Smooth muscle cell (in vitro differentiated cells): ENCODE measurements around the gene HSPB1. TPM values are rescaled to one million over a fixed set of nuclear protein-coding genes. Genes with fewer than 3 reads are reported as not detected.

Source experiments
- DNase-seq: peaks from one replicate; lab custom pipeline; 2025; ENCODE audit not compliant: unreplicated experiment; lab: John Stamatoyannopoulos, UW
- H2AFZ ChIP-seq: fragments of 200-600 bp; sonication (generic); 2 replicates; pipeline ENCODE4 v1.6.0; 2016; ENCODE audit warnings: antibody characterized with exemption, low read depth, mild to moderate bottlenecking
- H3F3A ChIP-seq: fragments of 200-600 bp; sonication (generic); 2 replicates; pipeline ENCODE4 v1.6.0; 2017; ENCODE audit warnings: antibody characterized with exemption, low read depth
- H3K27ac ChIP-seq: fragments of 200-600 bp; sonication (generic); 2 replicates; pipeline ENCODE4 v1.5.1; 2016; ENCODE audit warnings: low read depth, mild to moderate bottlenecking
- H3K27me3 ChIP-seq: fragments of 200-600 bp; sonication (generic); 2 replicates; pipeline ENCODE4 v1.6.1; 2016; ENCODE audit warnings: low read depth, mild to moderate bottlenecking
- H3K36me3 ChIP-seq: fragments of 200-600 bp; sonication (generic); 2 replicates; pipeline ENCODE4 v1.5.1; 2016; ENCODE audit warnings: low read depth
- H3K4me1 ChIP-seq: fragments of 200-600 bp; sonication (generic); 2 replicates; pipeline ENCODE4 v1.5.1; 2016; ENCODE audit warnings: low read depth
- H3K4me2 ChIP-seq: fragments of 200-600 bp; sonication (generic); 2 replicates; pipeline ENCODE4 v1.6.0; 2016; ENCODE audit warnings: mild to moderate bottlenecking
- H3K4me3 ChIP-seq: fragments of 200-600 bp; sonication (generic); 2 replicates; pipeline ENCODE4 v1.5.1; 2016; ENCODE audit warnings: mild to moderate bottlenecking
- H3K79me2 ChIP-seq: fragments of 200-600 bp; sonication (generic); 2 replicates; pipeline ENCODE4 v1.6.0; 2016; ENCODE audit warnings: low read depth, mild to moderate bottlenecking
- H3K9ac ChIP-seq: fragments of 200-600 bp; sonication (generic); 2 replicates; pipeline ENCODE4 v1.6.0; 2016; ENCODE audit warnings: low read depth
- H3K9me3 ChIP-seq: fragments of 200-600 bp; sonication (generic); replicated peaks from 2 replicates; pipeline ENCODE4 v1.5.1; 2016; ENCODE audit warnings: low read depth
- H4K20me1 ChIP-seq: fragments of 200-600 bp; sonication (generic); 2 replicates; pipeline ENCODE4 v1.6.0; 2016; ENCODE audit warnings: low read depth
- WGBS: methylation state at CpG from one replicate; pipeline ENCODE4 v1.1.7; 2016; ENCODE audit warnings: low lambda C conversion rate; 5-methylcytosine and 5-hydroxymethylcytosine counted together
- polyA plus RNA-seq: library from polyadenylated mRNA; unstranded; fragments of >200 nt; fragmentation: Nextera tagmentation; extraction: Ambion mirVana; gene quantifications from 2 replicates; pipeline ENCODE4 v1.2.1, GENCODE V29; 2016
- total RNA-seq: library from RNA; depleted of rRNA; stranded (reverse); fragments of >200 nt; gene quantifications from 2 replicates; pipeline ENCODE4 v1.2.3, GENCODE V29; 2014
- TF ChIP-seq, protein P1 (sequence below): fragments of 200-600 bp; sonication (generic); IDR thresholded peaks from 2 replicates; pipeline ENCODE4 v1.5.1; 2017; ENCODE audit warnings: borderline replicate concordance, mild to moderate bottlenecking, antibody characterized with exemption; ENCODE audit not compliant: insufficient read depth, poor library complexity, severe bottlenecking

The HSPB1 gene
- total and polyA plus RNA-seq, 2 experiments from 2014 or later: 484 to 1,842 TPM

DNA sequence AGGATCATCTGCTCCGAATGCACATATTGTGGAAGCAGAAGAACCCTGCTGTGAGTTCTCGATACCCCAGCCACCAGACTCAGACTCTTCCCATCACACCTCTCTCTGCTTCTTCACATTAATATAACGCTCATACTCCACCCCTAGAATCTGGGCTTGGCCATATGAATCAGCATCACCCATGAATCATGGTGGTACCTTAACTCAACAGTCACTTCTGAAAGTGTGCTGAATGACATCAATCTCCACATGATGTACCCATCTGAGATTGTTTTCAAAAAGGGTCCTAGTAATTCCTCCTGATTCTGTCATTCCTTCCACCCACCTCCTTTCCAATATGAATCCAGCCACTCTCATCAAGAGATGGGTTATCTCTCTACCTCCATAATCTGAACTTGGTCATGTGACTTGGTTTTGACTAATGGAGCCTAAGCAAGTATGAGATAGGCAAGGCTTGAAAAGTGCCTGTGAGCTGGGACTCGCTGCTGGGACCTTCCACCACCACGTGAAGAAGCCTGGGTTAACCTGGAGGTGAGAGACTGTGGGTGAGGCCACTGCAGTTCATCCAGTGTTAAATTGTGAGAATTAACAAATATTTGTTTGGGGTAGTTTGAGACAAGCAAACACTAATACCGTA, 40.9 kb downstream of the HSPB1 start:
- H3K4me1 ChIP-seq: no peaks in the 10 kb centered on the region
- H3K4me3 ChIP-seq: no peak overlapping the region
- TF ChIP-seq, protein P1, sequence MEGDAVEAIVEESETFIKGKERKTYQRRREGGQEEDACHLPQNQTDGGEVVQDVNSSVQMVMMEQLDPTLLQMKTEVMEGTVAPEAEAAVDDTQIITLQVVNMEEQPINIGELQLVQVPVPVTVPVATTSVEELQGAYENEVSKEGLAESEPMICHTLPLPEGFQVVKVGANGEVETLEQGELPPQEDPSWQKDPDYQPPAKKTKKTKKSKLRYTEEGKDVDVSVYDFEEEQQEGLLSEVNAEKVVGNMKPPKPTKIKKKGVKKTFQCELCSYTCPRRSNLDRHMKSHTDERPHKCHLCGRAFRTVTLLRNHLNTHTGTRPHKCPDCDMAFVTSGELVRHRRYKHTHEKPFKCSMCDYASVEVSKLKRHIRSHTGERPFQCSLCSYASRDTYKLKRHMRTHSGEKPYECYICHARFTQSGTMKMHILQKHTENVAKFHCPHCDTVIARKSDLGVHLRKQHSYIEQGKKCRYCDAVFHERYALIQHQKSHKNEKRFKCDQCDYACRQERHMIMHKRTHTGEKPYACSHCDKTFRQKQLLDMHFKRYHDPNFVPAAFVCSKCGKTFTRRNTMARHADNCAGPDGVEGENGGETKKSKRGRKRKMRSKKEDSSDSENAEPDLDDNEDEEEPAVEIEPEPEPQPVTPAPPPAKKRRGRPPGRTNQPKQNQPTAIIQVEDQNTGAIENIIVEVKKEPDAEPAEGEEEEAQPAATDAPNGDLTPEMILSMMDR: no peak
- peaks cover 99% of the 10 kb centered on the region for H4K20me1 ChIP-seq
- no peaks in the 10 kb centered on the region for H3K9me3 ChIP-seq
- peaks cover 99% of the 10 kb centered on the region for H3K79me2 ChIP-seq
- H3K36me3 ChIP-seq: peaks cover 6% of the 10 kb centered on the region
- 96% methylated on average over 6 of the region's 6 CpGs for WGBS
- no peak overlapping the region for H2AFZ ChIP-seq
- no peak for DNase-seq
- H3F3A ChIP-seq: peaks cover 6% of the 10 kb centered on the region
- no peak overlapping the region for H3K9ac ChIP-seq
- no peaks in the 10 kb centered on the region for H3K27me3 ChIP-seq
- peak overlapping the region; percentile 15 for H3K27ac ChIP-seq
- no peak overlapping the region for H3K4me2 ChIP-seq

DNA sequence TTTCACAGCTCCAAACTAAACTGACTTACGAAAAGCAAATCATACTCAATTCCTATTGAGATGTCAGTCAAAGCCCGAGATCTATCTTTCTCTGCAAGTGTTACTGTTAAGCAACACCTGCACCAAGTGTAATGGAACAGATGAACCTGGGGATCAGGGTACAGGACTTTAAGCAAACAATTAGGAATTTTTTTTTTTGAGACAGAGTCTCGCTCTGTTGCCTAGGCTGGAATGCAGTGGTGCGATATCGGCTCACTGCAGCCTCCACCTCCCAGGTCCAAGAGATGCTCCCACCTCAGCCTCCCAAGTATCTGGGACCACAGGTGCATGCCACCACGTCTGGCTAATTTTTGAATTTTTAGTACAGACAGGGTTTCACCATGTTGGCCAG, 41.5 kb downstream of the HSPB1 start:
- Histone ChIP-seq H3K4me3 (no peak overlapping the region), H3K9me3 (no peaks in the 10 kb centered on the region), H3F3A (peaks cover 6% of the 10 kb centered on the region), H4K20me1 (peaks cover 99% of the 10 kb centered on the region), H2AFZ (no peak overlapping the region), H3K4me2 (no peak overlapping the region), H3K9ac (no peak overlapping the region), H3K27me3 (no peaks in the 10 kb centered on the region), H3K36me3 (peaks cover 6% of the 10 kb centered on the region), H3K27ac (peak overlapping the region; percentile 15), H3K79me2 (peaks cover 99% of the 10 kb centered on the region), H3K4me1 (no peaks in the 10 kb centered on the region)
- TF ChIP-seq, protein P1: no peak
- 96% methylated on average over 6 of the region's 6 CpGs for WGBS
- no peak for DNase-seq

DNA sequence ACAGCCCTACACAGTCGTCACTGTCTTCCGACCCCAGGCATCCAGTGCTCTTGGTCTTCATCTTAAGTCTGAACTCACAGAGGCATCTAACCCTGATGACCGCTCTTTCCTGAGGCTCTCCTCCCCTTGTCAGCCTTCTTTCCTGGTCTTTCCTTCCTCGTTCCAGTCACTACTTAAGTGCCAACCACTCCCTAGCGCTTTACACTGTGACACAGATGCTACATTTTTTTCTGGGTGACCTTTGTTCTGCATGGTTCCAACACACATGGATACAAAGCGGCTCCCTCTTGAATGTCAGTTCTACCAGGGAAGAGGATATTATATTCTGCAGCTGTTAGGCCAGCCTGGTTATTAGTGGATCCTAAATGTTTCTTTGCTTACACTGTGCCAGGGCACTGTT, 43.6 kb downstream of the HSPB1 start:
- Histone ChIP-seq H3F3A (peaks cover 11% of the 10 kb centered on the region), H3K27ac (no peak overlapping the region), H3K9ac (no peak overlapping the region), H3K4me1 (no peaks in the 10 kb centered on the region), H3K4me3 (no peak overlapping the region), H3K36me3 (peaks cover 6% of the 10 kb centered on the region), H3K27me3 (no peaks in the 10 kb centered on the region), H3K9me3 (no peaks in the 10 kb centered on the region), H3K4me2 (no peak overlapping the region), H2AFZ (no peak overlapping the region), H3K79me2 (peaks cover 99% of the 10 kb centered on the region), H4K20me1 (peaks cover 99% of the 10 kb centered on the region)
- 95% methylated on average over 6 of the region's 6 CpGs for WGBS
- TF ChIP-seq, protein P1: no peak
- no peak for DNase-seq

DNA sequence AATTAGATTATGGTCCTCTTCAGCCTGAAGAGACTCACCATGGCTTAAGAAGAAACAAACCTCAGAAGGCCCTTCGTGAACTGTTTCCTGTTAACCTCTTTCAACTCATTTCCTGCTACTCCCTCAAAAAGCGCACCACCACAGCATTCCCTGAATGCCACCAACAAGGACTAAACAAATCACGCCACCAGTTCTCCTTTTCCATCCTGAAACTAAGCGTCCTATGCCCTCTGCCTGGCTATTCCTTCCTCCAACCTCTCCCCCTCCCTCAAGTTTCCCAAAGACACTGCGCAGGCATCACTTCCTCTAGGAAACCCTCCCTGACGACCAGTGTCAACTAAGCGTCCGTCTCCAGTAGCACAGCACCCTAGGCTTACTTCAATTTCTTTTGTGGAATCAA, 44.3 kb downstream of the HSPB1 start:
- no peak overlapping the region for H3K4me2 ChIP-seq
- H3K36me3 ChIP-seq: peaks cover 6% of the 10 kb centered on the region
- no peak overlapping the region for H2AFZ ChIP-seq
- H3K9me3 ChIP-seq: no peaks in the 10 kb centered on the region
- no peak overlapping the region for H3K4me3 ChIP-seq
- DNase-seq: no peak
- no peaks in the 10 kb centered on the region for H3K4me1 ChIP-seq
- peaks cover 99% of the 10 kb centered on the region for H4K20me1 ChIP-seq
- TF ChIP-seq, protein P1: no peak
- peaks cover 11% of the 10 kb centered on the region for H3F3A ChIP-seq
- 95% methylated on average over 8 of the region's 8 CpGs for WGBS
- H3K27me3 ChIP-seq: no peaks in the 10 kb centered on the region
- H3K79me2 ChIP-seq: peaks cover 99% of the 10 kb centered on the region
- H3K27ac ChIP-seq: no peak overlapping the region
- H3K9ac ChIP-seq: no peak overlapping the region
